HG03039 (cell line): ENCODE measurements around the gene CNKSR3.

ENCODE experiments used
- ATAC-seq: cut with Tn5 transposase; IDR thresholded peaks from one replicate; pipeline ENCODE4 v1.9.1; 2021; ENCODE audit warnings: mild to moderate bottlenecking, moderate library complexity; ENCODE audit not compliant: unreplicated experiment

Gene CNKSR3

DNA sequence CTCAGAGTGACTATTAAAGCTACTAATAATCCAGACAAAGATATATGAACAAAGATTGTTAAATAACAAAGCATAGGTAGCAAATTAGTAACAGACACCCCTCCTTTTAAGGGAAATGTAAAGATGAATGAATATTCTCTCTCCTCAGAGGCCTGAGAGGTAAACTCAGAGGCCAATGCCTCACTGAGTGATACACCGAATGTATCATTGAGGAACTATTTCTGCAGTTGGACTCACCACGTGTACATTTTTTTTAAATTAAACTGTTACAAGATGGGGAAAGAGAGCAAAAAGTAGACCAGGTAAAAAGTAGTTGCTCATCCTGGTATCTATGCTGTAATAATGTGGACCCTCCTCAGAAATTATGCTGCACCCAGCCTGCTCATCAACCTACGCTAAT, 81.6 kb downstream of the CNKSR3 start:
- ATAC-seq = no peak

DNA sequence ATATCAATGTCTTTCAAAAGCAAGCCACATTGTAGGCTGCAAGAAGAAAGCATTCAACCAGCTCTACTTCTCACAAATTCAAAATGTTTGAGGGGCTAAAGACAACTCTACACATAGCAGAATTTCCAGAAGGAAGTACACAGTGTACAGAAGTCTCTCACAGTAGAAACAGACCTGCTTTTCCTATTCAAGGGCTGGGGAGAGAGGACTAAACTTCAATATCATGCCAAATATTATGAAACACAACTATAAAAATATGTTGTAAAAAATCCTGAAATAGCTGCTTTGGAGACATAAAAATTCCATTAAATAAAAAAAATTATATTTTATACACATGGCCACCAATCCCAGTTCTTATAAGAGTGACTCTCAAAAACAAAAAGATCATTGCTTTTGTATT, 83.0 kb downstream of the CNKSR3 start:
- ATAC-seq = no peak

DNA sequence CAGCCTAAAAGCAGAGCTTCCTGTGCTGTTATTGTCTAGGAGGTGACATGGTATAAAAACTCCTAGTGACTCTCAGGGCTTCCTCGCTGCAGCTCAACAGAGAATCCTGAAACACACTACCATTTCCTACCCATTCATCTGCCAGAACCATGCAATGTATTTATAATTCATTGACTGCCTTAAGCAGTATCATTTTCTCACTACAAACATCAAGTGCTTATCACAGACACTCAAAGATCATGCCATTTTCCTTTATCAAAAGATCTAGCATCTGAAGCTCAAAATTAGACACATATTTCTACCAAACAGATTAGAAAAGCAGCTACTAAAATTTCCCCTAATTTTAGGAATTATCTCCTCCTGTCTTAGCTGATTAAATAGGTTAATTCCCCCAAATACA, 83.5 kb downstream of the CNKSR3 start:
- ATAC-seq = no peak

- no peak for ATAC-seq
Observed at GRCh38 chr6:154425034-154425433, 85.5 kb downstream of the CNKSR3 start.

DNA sequence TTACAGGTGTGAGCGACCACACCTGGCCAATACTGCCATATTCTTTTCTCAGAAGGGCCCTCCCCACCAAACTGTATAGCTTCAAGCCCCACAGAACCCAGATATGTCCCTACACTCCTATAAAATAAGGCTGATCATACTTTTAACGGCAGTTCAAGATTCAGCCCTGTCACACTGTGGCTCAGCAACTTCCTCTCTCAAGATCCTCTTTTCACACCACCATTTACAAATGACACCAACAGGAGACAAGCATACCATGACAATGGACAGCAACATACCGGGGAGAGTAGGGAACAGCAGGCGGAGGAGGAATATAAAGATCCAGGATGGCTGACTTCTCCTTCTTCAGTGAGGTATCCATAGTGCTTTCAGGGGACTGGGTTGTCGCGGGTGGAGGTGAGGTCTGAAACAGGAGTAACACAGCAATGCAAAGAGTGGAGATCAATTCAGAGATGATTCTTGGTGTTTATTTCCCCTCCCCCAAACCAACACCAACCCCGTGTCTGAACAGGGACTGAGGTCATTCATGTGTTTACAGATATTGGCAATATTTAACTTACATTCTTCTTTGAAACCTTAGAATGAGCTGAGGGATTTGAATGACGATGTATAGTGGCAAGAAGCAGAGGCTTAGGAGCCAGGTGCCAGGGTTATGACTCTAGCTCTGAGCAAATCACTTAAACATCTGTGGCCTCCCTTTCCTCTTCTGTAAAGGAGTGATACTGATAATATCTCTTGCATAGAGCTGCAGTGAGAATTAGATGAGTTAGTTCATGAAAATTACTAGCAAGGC, 96.3 kb downstream of the CNKSR3 start:
- ATAC-seq = no peak

GRCh38 chr6:154412106-154412820, 98.2 kb downstream of the CNKSR3 start:
- ATAC-seq = no peak

DNA sequence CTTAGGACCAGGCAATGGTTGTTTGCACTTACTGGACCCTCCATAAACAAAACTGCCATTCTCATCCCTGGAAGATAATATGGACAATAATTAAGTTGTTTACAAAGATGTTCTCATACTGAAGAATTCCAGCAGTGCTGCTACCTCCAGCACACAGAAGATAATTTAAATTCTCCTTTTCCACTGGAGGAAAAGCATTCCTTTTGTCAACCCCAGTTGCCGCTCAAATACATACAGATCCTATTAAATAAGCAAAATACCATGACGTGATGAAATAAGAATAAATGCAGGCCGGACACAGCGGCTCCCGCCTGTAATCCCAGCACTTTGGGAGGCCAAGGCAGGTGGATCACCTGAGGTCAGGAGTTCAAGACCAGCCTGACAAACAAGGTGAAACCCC, 99.4 kb downstream of the CNKSR3 start:
- ATAC-seq = no peak

DNA sequence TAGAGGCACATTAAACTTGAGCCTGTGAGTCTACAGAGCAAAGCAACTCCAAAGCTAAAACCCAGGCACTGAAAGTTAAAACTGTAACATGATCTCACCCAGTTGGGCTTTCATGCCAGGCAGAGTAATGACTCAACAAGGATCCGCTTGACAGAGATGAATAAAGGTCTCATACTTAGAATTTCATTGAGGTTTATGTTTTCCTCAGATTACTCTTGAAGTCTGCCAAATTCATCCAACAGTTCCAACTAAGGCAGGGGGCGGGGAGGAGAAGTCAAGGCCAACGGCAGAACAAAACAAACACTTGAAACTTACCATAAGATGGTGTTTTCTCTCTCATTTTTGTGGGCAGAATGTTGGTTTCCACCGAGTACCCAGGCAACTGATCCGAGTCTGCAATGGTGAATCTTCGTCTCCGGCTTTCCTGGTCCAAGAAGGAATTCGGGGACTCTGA, 99.8 kb downstream of the CNKSR3 start:
- no peak for ATAC-seq

DNA sequence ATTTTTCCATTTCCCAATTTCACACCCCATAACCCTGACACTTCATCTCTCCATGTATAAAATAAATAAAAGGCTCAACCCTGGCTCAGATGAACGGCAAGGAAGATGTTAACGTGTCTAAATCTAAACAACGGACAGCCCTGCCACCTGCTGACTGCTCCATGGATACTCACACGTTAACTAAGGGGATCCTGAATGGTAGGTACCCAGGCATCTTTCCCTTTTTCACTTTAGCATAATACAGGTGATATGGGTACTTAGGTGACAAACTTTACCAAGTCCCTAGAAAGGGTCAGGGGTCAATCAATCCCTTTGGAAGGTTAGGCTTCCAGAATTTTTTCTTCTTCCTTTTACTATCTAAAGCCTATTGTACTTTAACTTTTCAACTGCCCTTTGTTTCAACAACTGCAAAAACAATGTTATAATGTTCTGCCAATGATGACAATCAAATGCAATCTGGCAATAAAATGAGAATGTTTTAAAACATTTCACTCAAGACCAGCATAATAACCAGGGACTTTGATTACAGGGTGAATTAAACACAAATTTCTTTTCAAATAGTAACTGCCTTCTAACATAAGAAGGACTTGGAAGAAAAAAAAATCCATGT, 101.5 kb downstream of the CNKSR3 start:
- no peak for ATAC-seq

- ATAC-seq = no peak
Observed at GRCh38 chr6:154407440-154407839, 103.0 kb downstream of the CNKSR3 start.

- no peak for ATAC-seq
Observed at GRCh38 chr6:154406869-154407268, 103.6 kb downstream of the CNKSR3 start.

- no peak for ATAC-seq
Observed at GRCh38 chr6:154406301-154406700, 104.2 kb downstream of the CNKSR3 start.

DNA sequence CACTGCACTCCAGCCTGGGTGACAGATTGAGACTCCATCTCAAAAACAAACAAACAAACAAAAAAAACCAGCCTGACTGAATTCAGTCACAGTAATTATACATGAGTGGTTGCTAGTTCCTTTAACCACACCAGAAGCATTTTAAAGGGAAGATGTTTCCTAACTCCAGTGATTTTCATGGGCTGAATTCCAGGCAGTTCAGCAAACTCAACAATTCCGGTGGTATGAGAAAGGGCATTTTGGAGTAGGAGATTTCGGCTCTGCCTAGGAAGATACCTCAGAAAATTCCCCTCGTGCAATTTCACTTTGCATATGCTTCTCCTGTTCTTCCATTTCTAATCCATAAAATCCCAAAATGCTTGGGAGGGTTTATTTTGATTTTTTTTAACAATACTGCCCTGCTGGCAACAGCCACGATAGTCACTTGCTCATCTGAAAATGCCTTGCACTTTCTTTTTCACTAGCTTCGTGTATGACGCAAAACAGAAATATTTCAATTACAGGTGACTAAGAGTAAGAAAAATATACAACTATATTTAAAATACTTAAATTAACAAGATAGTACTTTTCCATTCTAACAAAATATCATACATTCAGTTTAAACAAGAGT, 105.6 kb downstream of the CNKSR3 start:
- ATAC-seq = no peak

GRCh38 chr6:154403788-154404187, 106.7 kb downstream of the CNKSR3 start:
- ATAC-seq = no peak

DNA sequence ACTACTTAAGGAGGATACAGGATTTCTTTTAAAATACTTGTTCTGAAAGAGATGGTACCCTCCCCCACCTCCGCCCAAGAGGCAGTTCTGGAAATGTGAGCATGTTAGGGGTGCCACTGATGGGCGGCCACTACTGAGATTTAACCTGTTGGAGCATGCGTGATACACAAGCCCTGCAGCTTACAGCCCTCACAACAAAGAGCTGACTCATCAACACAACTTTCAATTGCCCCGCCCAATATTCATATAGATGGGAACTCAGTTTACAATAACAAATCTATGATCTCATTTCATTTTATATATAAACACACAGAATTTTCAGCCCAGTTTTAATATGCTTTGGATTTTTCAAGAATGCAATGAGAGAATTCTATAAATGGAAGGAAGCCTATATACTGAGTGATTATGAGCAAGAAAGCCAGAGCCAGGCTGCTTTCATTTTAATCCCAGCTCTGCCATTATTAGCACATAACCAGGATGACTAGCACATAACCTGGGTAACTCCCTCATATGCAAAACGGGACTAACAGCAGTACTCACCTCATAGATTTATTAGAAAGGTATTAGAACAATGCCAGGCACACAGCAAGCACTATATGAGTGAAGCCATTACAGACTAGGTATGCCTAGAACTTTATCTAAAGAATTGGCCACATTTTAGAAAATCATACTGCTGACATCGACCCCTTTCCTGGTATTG, 108.3 kb downstream of the CNKSR3 start:
- no peak for ATAC-seq

GRCh38 chr6:154399097-154399496, 111.4 kb downstream of the CNKSR3 start:
- ATAC-seq = no peak

DNA sequence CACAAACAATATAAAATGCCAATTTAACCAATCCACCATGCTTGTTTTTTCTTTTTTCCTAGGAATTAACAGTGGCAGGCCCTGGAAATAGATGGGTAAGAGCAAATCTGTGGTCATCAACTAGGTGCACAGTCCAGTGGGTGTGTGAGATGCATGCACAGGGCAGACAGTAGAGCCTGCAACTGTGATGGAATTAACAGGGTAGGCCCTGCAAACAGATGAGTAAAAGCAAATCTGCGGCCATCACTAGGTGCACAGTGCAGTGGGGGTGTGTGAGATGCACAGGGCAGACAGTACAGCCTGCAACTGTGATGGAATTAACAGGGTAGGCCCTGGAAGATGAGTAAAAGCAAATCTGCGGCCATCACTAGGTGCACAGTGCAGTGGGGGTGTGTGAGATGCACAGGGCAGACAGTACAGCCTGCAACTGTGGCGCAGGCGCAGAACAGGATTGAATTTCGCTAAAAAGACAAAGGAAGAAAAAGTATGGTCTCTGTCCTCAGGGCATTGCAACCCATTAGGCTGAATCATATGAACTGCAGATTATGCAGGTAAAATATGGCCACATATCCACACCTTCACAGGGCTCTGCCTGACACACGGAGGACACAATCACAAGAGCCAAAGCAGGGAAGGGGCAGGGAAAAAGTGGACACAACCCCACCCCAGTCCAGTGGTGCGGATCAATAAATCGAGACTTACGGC, 112.8 kb downstream of the CNKSR3 start:
- no peak for ATAC-seq

DNA sequence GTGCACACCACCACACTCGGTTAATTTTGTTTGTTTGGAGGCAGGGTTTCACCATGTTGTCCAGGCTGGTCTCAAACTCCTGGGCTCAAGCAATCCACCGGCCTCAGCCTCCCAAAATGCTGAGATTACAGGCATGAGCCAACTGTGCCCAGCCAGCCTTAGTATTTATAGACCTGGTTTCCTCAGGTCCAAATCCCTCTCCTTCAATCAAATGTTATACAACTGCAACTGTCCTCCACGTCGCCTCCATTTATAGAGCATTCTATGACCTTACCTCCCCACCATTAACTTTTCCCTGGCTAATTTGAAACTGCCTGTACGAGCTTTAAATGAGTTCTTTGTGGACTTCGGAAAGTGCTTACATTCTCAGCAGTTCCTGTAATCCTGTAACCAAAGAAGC, 114.6 kb downstream of the CNKSR3 start:
- no peak for ATAC-seq

GRCh38 chr6:154395316-154395715, 115.2 kb downstream of the CNKSR3 start:
- no peak for ATAC-seq

DNA sequence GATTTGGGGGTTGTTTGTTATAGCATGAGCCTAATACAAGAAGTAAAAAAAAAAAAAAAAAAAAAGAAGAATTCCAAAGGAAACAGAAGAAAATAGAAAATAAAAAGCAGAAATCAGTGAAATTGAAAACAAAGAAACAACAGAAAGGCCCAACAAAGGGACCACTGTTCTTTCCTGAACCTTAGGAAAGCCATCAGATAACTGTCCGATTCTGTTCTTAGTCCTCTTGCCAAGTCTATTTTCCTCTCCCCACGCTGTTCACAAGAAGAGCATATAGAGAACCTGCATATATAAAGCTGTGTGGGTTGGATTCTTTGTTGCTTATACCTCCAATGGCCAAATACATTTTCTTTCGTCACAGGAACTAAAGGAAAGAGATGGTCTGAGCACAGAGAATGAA, 115.9 kb downstream of the CNKSR3 start:
- ATAC-seq = no peak
